B cell (primary cell): ENCODE results near the gene RIMBP2. TPM values are rescaled to one million over a fixed set of nuclear protein-coding genes. Genes with fewer than 3 reads are reported as not detected.

ENCODE experiments used
- ATAC-seq: fragments of 200-7000 bp; cut with Tn5 transposase; one replicate; pipeline ENCODE4 v1.10.0; 2021; ENCODE audit warnings: low read depth, mild to moderate bottlenecking, moderate number of reproducible peaks, moderate library complexity
- CTCF ChIA-PET: fragments of 350-600 bp; sonication (Branson Sonifier 250); formaldehyde crosslinking; loops from one replicate; lab custom pipeline; 2021; ENCODE audit warnings: antibody characterized with exemption, inconsistent platforms; lab: Charles Lee
- POLR2A ChIA-PET: fragments of 350-600 bp; sonication (Branson Sonifier 250); formaldehyde crosslinking; loops from one replicate; lab custom pipeline; 2021; ENCODE audit warnings: antibody characterized with exemption; lab: Charles Lee
- DNase-seq: peaks from one replicate; pipeline ENCODE4 v3.0.0; 2013
- H2AFZ ChIP-seq: 2 replicates; pipeline ENCODE4 v1.6.1; 2012; ENCODE audit warnings: mild to moderate bottlenecking, low read depth, low read length; ENCODE audit not compliant: insufficient read depth, poor library complexity, severe bottlenecking
- H3K27ac ChIP-seq, 2 donors: 1 replicate in 1 of 2; 2 replicates in 1 of 2; pipeline ENCODE4 v1.5.1; 2012 to 2013; ENCODE audit warnings: low read length in 2 of 2, mild to moderate bottlenecking in 2 of 2, moderate library complexity in 1 of 2
- H3K27me3 ChIP-seq, 4 experiments: fragments of 200-600 bp in 1 of 4; sonication (generic) in 1 of 4; replicated peaks in 1 of 4; 1 replicate in 2 of 4; 2 replicates in 2 of 4; pipeline versions ENCODE4 v1.6.1 to v1.7.0; 2013 to 2016; ENCODE audit warnings: low read length in 3 of 4, mild to moderate bottlenecking in 2 of 4, mixed read lengths in 1 of 4, moderate library complexity in 1 of 4; ENCODE audit not compliant: insufficient read depth in 4 of 4, control insufficient read depth in 3 of 4; ENCODE audit errors: control extremely low read depth in 1 of 4
- H3K36me3 ChIP-seq, 2 experiments: replicated peaks in 1 of 2; 1 replicate in 1 of 2; 2 replicates in 1 of 2; pipeline versions ENCODE4 v1.6.1 to v1.7.1; 2013; ENCODE audit warnings: low read length in 1 of 2; ENCODE audit not compliant: insufficient read depth in 2 of 2, control insufficient read depth in 1 of 2; ENCODE audit errors: control extremely low read depth in 1 of 2, extremely low read depth in 1 of 2
- H3K4me1 ChIP-seq, 2 donors: fragments of 200-600 bp in 1 of 2; sonication (generic) in 1 of 2; 1 replicate in 1 of 2; 2 replicates in 1 of 2; pipeline versions ENCODE4 v1.5.1 to v1.6.1; 2013 to 2017; ENCODE audit warnings: low read length in 2 of 2; ENCODE audit not compliant: control insufficient read depth in 2 of 2, insufficient read depth in 2 of 2
- H3K4me2 ChIP-seq: replicated peaks from 2 replicates; pipeline ENCODE3; 2012; ENCODE audit warnings: mild to moderate bottlenecking, low read depth, low read length; ENCODE audit not compliant: poor library complexity, severe bottlenecking
- H3K4me3 ChIP-seq, 5 experiments: fragments of 200-600 bp in 1 of 5; sonication (generic) in 1 of 5; 1 replicate in 3 of 5; 2 replicates in 2 of 5; pipeline versions ENCODE4 v1.5.1 to v1.7.0; 2011 to 2016; ENCODE audit warnings: low read length in 4 of 5, mild to moderate bottlenecking in 4 of 5, low read depth in 2 of 5, control low read depth in 1 of 5, moderate library complexity in 1 of 5; ENCODE audit not compliant: insufficient read depth in 1 of 5; ENCODE audit errors: control extremely low read depth in 1 of 5, extremely low read depth in 1 of 5
- H3K79me2 ChIP-seq: fragments of 200-600 bp; sonication (generic); one replicate; pipeline ENCODE4 v1.6.0; 2016; ENCODE audit warnings: low read length; ENCODE audit not compliant: control insufficient read depth, insufficient read depth
- H3K9ac ChIP-seq: fragments of 200-600 bp; sonication (generic); 2 replicates; pipeline ENCODE4 v1.6.1; 2017; ENCODE audit warnings: mild to moderate bottlenecking, low read length, moderate library complexity
- H3K9me3 ChIP-seq, 3 donors: one replicate each; pipeline versions ENCODE4 v1.6.1 to v1.7.1; 2013; ENCODE audit warnings: low read length in 2 of 3; ENCODE audit not compliant: control insufficient read depth in 2 of 3, insufficient read depth in 1 of 3; ENCODE audit errors: control extremely low read depth in 1 of 3
- H4K20me1 ChIP-seq: 2 replicates; pipeline ENCODE4 v1.6.0; 2012; ENCODE audit warnings: mild to moderate bottlenecking, low read length; ENCODE audit not compliant: insufficient read depth, control insufficient read depth, poor library complexity, severe bottlenecking
- H3K27ac Mint-ChIP-seq: one replicate; pipeline ENCODE4 v1.8.0; 2021; ENCODE audit warnings: mixed read lengths
- H3K27me3 Mint-ChIP-seq: one replicate; pipeline ENCODE4 v1.8.0; 2021; ENCODE audit warnings: mixed read lengths
- H3K4me1 Mint-ChIP-seq: one replicate; pipeline ENCODE4 v1.8.0; 2021; ENCODE audit warnings: mixed read lengths
- H3K4me3 Mint-ChIP-seq: one replicate; pipeline ENCODE4 v1.8.0; 2021; ENCODE audit warnings: mixed read lengths
- H3K9me3 Mint-ChIP-seq: one replicate; pipeline ENCODE4 v1.8.0; 2022; ENCODE audit warnings: mixed read lengths; ENCODE audit not compliant: insufficient read depth
- EZH2 ChIP-seq: IDR thresholded peaks from 2 replicates; pipeline ENCODE4 v1.6.1; 2012; ENCODE audit warnings: borderline replicate concordance, low read depth, mild to moderate bottlenecking, moderate library complexity, low read length; ENCODE audit not compliant: insufficient read depth, poor library complexity, severe bottlenecking
- WGBS: methylation state at CpG from one replicate; pipeline ENCODE4 v1.1.5; 2013; ENCODE audit warnings: missing lambda C conversion rate; ENCODE audit not compliant: insufficient coverage; 5-methylcytosine and 5-hydroxymethylcytosine counted together
- intact Hi-C: fragments of 100-400 bp; cut with micrococcal nuclease; formaldehyde crosslinking; loops from one replicate; pipeline ENCODE4 v1.10.0; 2022
- polyA plus RNA-seq: library from polyadenylated mRNA; depleted of rRNA; stranded (reverse); fragments of >200 nt; gene quantifications from 2 replicates; pipeline ENCODE4 v1.2.3, GENCODE V29; 2012
- total RNA-seq, 2 donors: library from RNA; stranded (reverse); fragments of 120-200 nt in 1 of 2; gene quantifications; 1 replicate in 1 of 2; 2 replicates in 1 of 2; pipeline versions ENCODE4 v1.2.3 to v1.2.4, GENCODE V29; 2013 to 2022
- TF ChIP-seq, protein P1 (sequence below): fragments of 200-600 bp; IDR thresholded peaks from one replicate; pipeline ENCODE4 v1.8.0; 2022; ENCODE audit warnings: antibody characterized with exemption, mild to moderate bottlenecking

The RIMBP2 gene
- total and polyA plus RNA-seq, 2 donors (not counting 1 experiment from before 2014, with no cell fraction given): not detected

GRCh38 chr12:130549361-130549760, 166.7 kb downstream of the RIMBP2 start:
- no peak for TF ChIP-seq EZH2
- TF ChIP-seq, protein P1, sequence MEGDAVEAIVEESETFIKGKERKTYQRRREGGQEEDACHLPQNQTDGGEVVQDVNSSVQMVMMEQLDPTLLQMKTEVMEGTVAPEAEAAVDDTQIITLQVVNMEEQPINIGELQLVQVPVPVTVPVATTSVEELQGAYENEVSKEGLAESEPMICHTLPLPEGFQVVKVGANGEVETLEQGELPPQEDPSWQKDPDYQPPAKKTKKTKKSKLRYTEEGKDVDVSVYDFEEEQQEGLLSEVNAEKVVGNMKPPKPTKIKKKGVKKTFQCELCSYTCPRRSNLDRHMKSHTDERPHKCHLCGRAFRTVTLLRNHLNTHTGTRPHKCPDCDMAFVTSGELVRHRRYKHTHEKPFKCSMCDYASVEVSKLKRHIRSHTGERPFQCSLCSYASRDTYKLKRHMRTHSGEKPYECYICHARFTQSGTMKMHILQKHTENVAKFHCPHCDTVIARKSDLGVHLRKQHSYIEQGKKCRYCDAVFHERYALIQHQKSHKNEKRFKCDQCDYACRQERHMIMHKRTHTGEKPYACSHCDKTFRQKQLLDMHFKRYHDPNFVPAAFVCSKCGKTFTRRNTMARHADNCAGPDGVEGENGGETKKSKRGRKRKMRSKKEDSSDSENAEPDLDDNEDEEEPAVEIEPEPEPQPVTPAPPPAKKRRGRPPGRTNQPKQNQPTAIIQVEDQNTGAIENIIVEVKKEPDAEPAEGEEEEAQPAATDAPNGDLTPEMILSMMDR: no peak
- CTCF ChIA-PET: no interaction called here
- DNase-seq: no peak
- POLR2A ChIA-PET: no interaction called here
- Mint-ChIP-seq H3K27me3 (peaks cover 2% of the 10 kb centered on the region), H3K9me3 (peaks cover 2% of the 10 kb centered on the region), H3K4me1 (no peaks in the 10 kb centered on the region), H3K4me3 (no peak overlapping the region), H3K27ac (no peak overlapping the region)
- no peak overlapping the region for H3K27ac ChIP-seq
- 50% methylated on average over 1 of the region's 3 CpGs for WGBS
- H3K36me3 ChIP-seq: no peaks in the 10 kb centered on the region
- no peak overlapping the region for H2AFZ ChIP-seq
- H3K4me2 ChIP-seq: no peak overlapping the region
- H3K4me1 ChIP-seq: no peaks in the 10 kb centered on the region
- no peak for ATAC-seq
- H3K27me3 ChIP-seq: no peaks in the 10 kb centered on the region
- H3K4me3 ChIP-seq: no peak overlapping the region
- H3K9ac ChIP-seq: no peak overlapping the region
- intact Hi-C loops: no loop called here
- H3K79me2 ChIP-seq: no peaks in the 10 kb centered on the region
- H4K20me1 ChIP-seq: no peaks in the 10 kb centered on the region
- H3K9me3 ChIP-seq: peaks cover 0 to 4% (median 0%) of the 10 kb centered on the region in 3 donors

DNA sequence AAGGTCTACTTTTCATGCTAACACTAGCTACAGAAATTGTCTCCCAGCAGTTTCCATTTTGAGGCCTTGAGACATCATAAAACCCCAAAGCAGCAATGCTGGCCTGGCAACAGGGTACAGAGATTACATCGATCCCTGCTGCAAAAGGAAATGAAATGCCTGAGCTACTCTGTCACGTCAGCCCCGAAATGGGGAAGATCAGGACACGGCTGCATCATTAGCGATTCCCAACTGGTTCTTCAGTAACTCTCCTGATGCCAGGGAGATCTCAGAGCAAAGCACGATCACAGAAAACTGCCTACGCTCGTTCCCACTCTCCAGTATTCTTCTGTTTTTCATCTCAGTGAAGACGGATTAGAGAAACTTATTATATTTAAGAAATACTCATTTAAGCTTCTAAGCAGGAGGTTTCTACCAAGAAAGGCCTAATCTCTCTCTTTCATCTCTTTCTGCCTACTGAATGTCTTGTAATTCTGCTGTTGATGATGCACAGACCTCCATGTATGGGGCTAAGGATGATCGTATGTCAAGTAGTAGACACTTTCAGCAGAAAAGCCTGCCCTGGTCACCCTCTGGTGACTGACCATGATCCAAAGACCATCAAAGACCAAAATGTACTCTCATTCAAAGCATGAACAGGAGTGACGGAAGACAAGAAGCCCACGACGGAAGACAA, 168.5 kb downstream of the RIMBP2 start:
- no peaks in the 10 kb centered on the region for H3K4me1 ChIP-seq
- no peak overlapping the region for H3K4me2 ChIP-seq
- H3K36me3 ChIP-seq: no peaks in the 10 kb centered on the region
- ChIA-PET POLR2A (no interaction called here), CTCF (no interaction called here)
- no peak overlapping the region for H3K27ac ChIP-seq
- H3K4me3 Mint-ChIP-seq: no peak overlapping the region
- H3K27me3 Mint-ChIP-seq: peaks cover 2% of the 10 kb centered on the region
- H3K4me3 ChIP-seq: no peak overlapping the region
- peaks cover 0 to 4% (median 0%) of the 10 kb centered on the region in 3 donors for H3K9me3 ChIP-seq
- no peaks in the 10 kb centered on the region for H3K27me3 ChIP-seq
- no peak overlapping the region for H3K9ac ChIP-seq
- intact Hi-C loops: no loop called here
- H4K20me1 ChIP-seq: no peaks in the 10 kb centered on the region
- ATAC-seq (no peak), DNase-seq (no peak)
- peaks cover 2% of the 10 kb centered on the region for H3K9me3 Mint-ChIP-seq
- no peak overlapping the region for H3K27ac Mint-ChIP-seq
- H3K4me1 Mint-ChIP-seq: no peaks in the 10 kb centered on the region
- no peaks in the 10 kb centered on the region for H3K79me2 ChIP-seq
- WGBS: 86% methylated on average over 8 of the region's 13 CpGs
- no peak overlapping the region for H2AFZ ChIP-seq
- no peak for TF ChIP-seq EZH2
- TF ChIP-seq, protein P1: no peak
